GM06990 (cell line): ENCODE results near the gene ATAT1.

ENCODE experiments used
- DNase-seq: peaks from one replicate; pipeline ENCODE4 v3.0.0-alpha.2; 2011; ENCODE audit not compliant: insufficient read length; ENCODE audit errors: extremely low read depth
- H3K27me3 ChIP-seq: replicated peaks from 2 replicates; pipeline ENCODE4 v1.6.0; 2011; ENCODE audit warnings: low read length; ENCODE audit not compliant: control insufficient read depth, insufficient read depth
- H3K36me3 ChIP-seq: 2 replicates; pipeline ENCODE4 v1.5.1; 2011; ENCODE audit warnings: low read length; ENCODE audit not compliant: control insufficient read depth, insufficient read depth
- H3K4me3 ChIP-seq: replicated peaks from 2 replicates; pipeline ENCODE4 v1.5.1; 2011; ENCODE audit warnings: low read depth, mild to moderate bottlenecking, control low read depth, low read length
- TF ChIP-seq, protein P1 (sequence below): IDR thresholded peaks from 2 replicates; pipeline ENCODE4 v1.5.1; 2011; ENCODE audit warnings: low read length, control low read depth, mild to moderate bottlenecking, inconsistent platforms; ENCODE audit not compliant: insufficient read depth, poor library complexity, severe bottlenecking

ATAT1 gene

DNA sequence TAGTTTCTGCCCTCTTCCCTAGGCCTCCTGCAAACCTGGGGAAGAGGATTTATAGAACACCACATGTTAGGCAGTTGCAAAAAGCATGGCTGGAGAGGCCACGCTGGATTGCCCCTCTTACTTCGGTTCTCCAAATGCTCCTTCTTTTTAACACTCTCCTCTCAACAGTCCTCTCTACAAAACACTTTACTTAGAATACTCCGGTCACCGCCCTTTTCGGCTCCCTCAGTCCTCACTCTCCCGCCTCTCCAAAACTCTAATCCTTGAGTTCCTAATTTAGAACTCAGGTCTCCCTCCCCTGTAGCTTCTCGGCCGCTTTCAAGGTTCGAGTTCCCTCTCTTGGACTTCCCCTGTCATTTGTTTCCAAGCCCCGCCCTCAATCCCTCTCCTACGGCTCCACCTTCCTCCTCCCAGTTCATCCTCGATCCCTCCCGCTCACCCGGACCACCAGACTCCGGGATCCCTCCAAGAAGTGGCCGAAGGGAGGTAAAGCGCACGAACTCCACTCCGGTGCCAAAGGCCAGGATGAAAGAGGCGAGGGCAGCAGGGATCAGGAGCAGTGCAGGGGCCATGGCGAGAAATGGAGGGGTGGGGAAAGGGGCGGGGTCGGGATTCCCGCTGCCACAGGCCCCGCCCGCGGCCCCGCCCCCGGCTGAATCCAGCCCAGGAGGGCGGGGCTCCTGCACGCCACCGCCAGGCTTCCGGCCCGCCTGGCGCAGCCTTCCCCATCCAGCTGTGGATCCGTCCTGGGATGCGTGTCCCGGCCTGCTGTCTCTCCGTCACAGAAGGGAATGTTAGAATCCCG is 63.9 kb downstream of the ATAT1 start, which contains the start of gene NRM:
TSS of gene NRM (minus strand) at position 582 of the 805 bp plus-strand sequence. CDS start at position 572, 10 bp downstream.
- Histone ChIP-seq H3K36me3 (no peaks in the 10 kb centered on the region), H3K4me3 (peak within 1 kb of the TSS; percentile 87), H3K27me3 (no peaks in the 10 kb centered on the region)
- DNase-seq = peak; percentile 86
- TF ChIP-seq, protein P1, sequence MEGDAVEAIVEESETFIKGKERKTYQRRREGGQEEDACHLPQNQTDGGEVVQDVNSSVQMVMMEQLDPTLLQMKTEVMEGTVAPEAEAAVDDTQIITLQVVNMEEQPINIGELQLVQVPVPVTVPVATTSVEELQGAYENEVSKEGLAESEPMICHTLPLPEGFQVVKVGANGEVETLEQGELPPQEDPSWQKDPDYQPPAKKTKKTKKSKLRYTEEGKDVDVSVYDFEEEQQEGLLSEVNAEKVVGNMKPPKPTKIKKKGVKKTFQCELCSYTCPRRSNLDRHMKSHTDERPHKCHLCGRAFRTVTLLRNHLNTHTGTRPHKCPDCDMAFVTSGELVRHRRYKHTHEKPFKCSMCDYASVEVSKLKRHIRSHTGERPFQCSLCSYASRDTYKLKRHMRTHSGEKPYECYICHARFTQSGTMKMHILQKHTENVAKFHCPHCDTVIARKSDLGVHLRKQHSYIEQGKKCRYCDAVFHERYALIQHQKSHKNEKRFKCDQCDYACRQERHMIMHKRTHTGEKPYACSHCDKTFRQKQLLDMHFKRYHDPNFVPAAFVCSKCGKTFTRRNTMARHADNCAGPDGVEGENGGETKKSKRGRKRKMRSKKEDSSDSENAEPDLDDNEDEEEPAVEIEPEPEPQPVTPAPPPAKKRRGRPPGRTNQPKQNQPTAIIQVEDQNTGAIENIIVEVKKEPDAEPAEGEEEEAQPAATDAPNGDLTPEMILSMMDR = no peak

DNA sequence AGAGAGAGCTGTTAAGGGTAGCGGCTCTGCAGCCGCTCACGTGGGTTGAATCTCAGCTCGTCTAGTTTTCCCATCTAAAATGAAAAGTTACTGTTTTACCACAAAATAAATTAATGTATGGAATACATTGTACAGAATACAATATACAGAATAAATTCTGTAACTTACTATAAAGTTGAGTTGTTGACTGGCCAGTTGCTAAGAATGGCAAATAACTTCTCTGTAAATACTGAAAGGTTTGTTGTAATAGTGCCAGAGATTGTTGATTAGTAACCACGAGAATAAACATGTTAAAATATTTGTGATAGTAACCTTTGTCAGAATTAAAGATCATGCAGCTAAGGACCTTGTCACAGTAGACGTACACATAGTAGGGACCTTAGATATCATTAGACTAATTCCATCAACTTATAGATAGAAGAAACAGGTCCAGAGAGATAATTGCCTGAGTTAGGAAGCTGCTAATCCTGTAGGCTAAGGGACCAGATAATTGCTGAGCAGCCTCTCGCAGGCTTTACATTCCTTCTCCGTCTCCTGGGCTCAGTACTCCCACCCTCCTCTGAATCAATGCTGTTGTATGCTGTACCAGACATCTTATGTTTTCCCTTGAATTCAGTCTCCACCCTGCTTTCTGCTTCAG is 64.7 kb downstream of the ATAT1 start:
- peak overlapping the region; percentile 87 for H3K4me3 ChIP-seq
- TF ChIP-seq, protein P1 = no peak
- no peak for DNase-seq
- no peaks in the 10 kb centered on the region for H3K27me3 ChIP-seq
- H3K36me3 ChIP-seq = no peaks in the 10 kb centered on the region
